Panc1 (cell line): ENCODE measurements around the gene CCDC178. TPM values are rescaled to one million over a fixed set of nuclear protein-coding genes. Genes with fewer than 3 reads are reported as not detected.
A peak's percentile ranks its signal among the peaks of the same experiment; 100 is the strongest.

Experiments used
- ATAC-seq: fragments of 200-7000 bp; cut with Tn5 transposase; 2 replicates; pipeline ENCODE4 v1.9.1; 2020; ENCODE audit warnings: mild to moderate bottlenecking, moderate library complexity
- Bru-seq: library from RNA; stranded (reverse); fragments of 400-500 nt; gene quantifications from one replicate; lab custom pipeline; 2021; lab: Mats Ljungman, UMichigan
- BruChase-seq, 2 experiments: library from RNA; stranded (reverse); fragments of 400-500 nt; gene quantifications; one replicate each; lab custom pipeline; 2021; lab: Mats Ljungman, UMichigan
- BruUV-seq: library from RNA; stranded (reverse); fragments of 400-500 nt; replicated peaks from 2 replicates; lab custom pipeline; 2021; lab: Mats Ljungman, UMichigan
- CTCF ChIA-PET: fragments of 300-600 bp; sonication (Branson Sonifier 250); formaldehyde crosslinking; loops from one replicate; lab custom pipeline; 2022; ENCODE audit warnings: antibody characterized with exemption; lab: Charles Lee
- POLR2A ChIA-PET: fragments of 300-600 bp; sonication (Branson Sonifier 250); formaldehyde crosslinking; loops from one replicate; lab custom pipeline; 2022; ENCODE audit warnings: antibody characterized with exemption; lab: Charles Lee
- DNase-seq: peaks from one replicate; pipeline ENCODE4 v3.0.0-alpha.2; 2010; ENCODE audit warnings: low read depth, low spot score
- H3K27ac ChIP-seq: 2 replicates; pipeline ENCODE4 v1.5.1; 2011; ENCODE audit warnings: mild to moderate bottlenecking, low read length, inconsistent platforms
- H3K27me3 ChIP-seq: fragments of 200-500 bp; sonication (Bioruptor generic); 2 replicates; pipeline ENCODE4 v1.6.0; 2014; ENCODE audit warnings: low read length, inconsistent platforms; ENCODE audit not compliant: control insufficient read depth, insufficient read depth
- H3K36me3 ChIP-seq: fragments of 200-500 bp; sonication (Bioruptor generic); 2 replicates; pipeline ENCODE4 v1.5.1; 2014; ENCODE audit warnings: inconsistent platforms, mild to moderate bottlenecking, low read length, moderate library complexity; ENCODE audit not compliant: control insufficient read depth, insufficient read depth
- H3K4me1 ChIP-seq: 2 replicates; pipeline ENCODE4 v1.5.1; 2011; ENCODE audit warnings: inconsistent platforms, mild to moderate bottlenecking, low read length, moderate library complexity; ENCODE audit not compliant: control insufficient read depth, insufficient read depth
- H3K4me3 ChIP-seq, 2 experiments: 2 replicates each; pipeline ENCODE4 v1.5.1; 2011 to 2012; ENCODE audit warnings: low read depth in 2 of 2, low read length in 2 of 2, mild to moderate bottlenecking in 2 of 2, inconsistent platforms in 1 of 2, moderate library complexity in 1 of 2
- H3K9me3 ChIP-seq: fragments of 200-500 bp; sonication (Bioruptor generic); 2 replicates; pipeline ENCODE4 v1.5.1; 2014; ENCODE audit warnings: low read depth, mild to moderate bottlenecking, inconsistent platforms, low read length, moderate library complexity; ENCODE audit not compliant: control insufficient read depth, insufficient read depth
- CTCF ChIP-seq: fragments of 450-650 bp; IDR thresholded peaks from 2 replicates; pipeline ENCODE4 v1.5.1; 2017; ENCODE audit warnings: mild to moderate bottlenecking
- POLR2AphosphoS5 ChIP-seq: IDR thresholded peaks from 2 replicates; pipeline ENCODE4 v1.6.1; 2012; ENCODE audit warnings: mild to moderate bottlenecking, low read depth, low read length, moderate library complexity
- REST ChIP-seq, 2 experiments: IDR thresholded peaks; 2 replicates each; pipeline ENCODE4 v1.6.1; 2011 to 2012; ENCODE audit warnings: low read depth in 2 of 2, control low read depth in 1 of 2, low read length in 1 of 2, mild to moderate bottlenecking in 1 of 2, moderate library complexity in 1 of 2; ENCODE audit not compliant: insufficient read depth in 1 of 2
- SIN3A ChIP-seq: IDR thresholded peaks from 2 replicates; pipeline ENCODE4 v1.6.1; 2012; ENCODE audit warnings: low read depth, mild to moderate bottlenecking, low read length, moderate library complexity, borderline replicate concordance; ENCODE audit not compliant: insufficient read depth
- TCF7L2 ChIP-seq: IDR thresholded peaks from 2 replicates; pipeline ENCODE4 v1.6.1; 2011; ENCODE audit warnings: mild to moderate bottlenecking, low read depth, low read length, inconsistent platforms
- in situ Hi-C: cut with HindIII; loops from 2 replicates; pipeline ENCODE4 v1.10.0; 2016; ENCODE audit warnings: low sequenced_read_pairs, low pct_unique_long_range_greater_than_20kb
- intact Hi-C: fragments of 100-400 bp; cut with micrococcal nuclease; formaldehyde crosslinking; loops from one replicate; pipeline ENCODE4 v1.10.0; 2022; ENCODE audit not compliant: unreplicated experiment
- long read RNA-seq: library from polyadenylated mRNA; unstranded; transcript quantifications from one replicate; pipeline ENCODE4 v2.0.0, GENCODE V29; 2021; ENCODE audit not compliant: unreplicated experiment
- polyA plus RNA-seq: library from polyadenylated mRNA; unstranded; fragments of >200 nt; gene quantifications from one replicate; pipeline ENCODE4 v1.2.1, GENCODE V29; 2012; ENCODE audit warnings: missing spikeins; ENCODE audit not compliant: insufficient read length
- total RNA-seq: library from RNA; stranded (reverse); gene quantifications from one replicate; pipeline ENCODE4 v1.2.1, GENCODE V29; 2021; ENCODE audit not compliant: unreplicated experiment

Gene CCDC178
- total RNA-seq (not detected), Bru-seq, nascent RNA (percentile 8 among the genes with signal in this experiment), BruChase-seq, experiment 1, labeled RNA remaining after a 2-hour chase (percentile 6 among the genes with signal in this experiment), BruChase-seq, experiment 2, labeled RNA remaining after a 6-hour chase (percentile 4 among the genes with signal in this experiment)
- not detected for polyA plus RNA-seq
- long read RNA-seq: 0 reads

- POLR2A ChIA-PET: interaction anchor here (0.6 kb wide), 1 partner anchor 134 kb away, joined by 5 read pairs; no protein-coding TSS in a partner anchor
- H3K4me1 ChIP-seq: no peaks in the 10 kb centered on the region
- no peak within 1 kb of the TSS for H3K27ac ChIP-seq
- DNase-seq: no peak
- CTCF ChIA-PET: no interaction called here
- TF ChIP-seq CTCF (0 out of 2 replicates have a peak, but pooled peaks have one; percentile 9), POLR2AphosphoS5 (no peak)
- no peak for ATAC-seq
- intact Hi-C loops (no loop called here), in situ Hi-C loops (no loop called here)
- no peaks in the 10 kb centered on the region for H3K36me3 ChIP-seq
- no TSS peak for BruUV-seq
- no peaks in the 10 kb centered on the region for H3K27me3 ChIP-seq
- peak within 1 kb of the TSS in 1 of 2 experiments; percentile 13; a peak in 1 of 4 replicates for H3K4me3 ChIP-seq
- H3K9me3 ChIP-seq: 0 out of 2 replicates have a peak, but pooled peaks cover 2% of the 10 kb centered on the region
Measured at GRCh38 chr18:33440060-33441043, at the start of gene CCDC178. Gene CCDC178 (minus strand): TSS chr18:33440721. CDS start chr18:33412088, 28,633 bp downstream.

GRCh38 chr18:33483908-33484307 lies 43.4 kb upstream of the CCDC178 start:
- intact Hi-C loops: no loop called here

More at GRCh38 chr18:33483908-33484307, 43.4 kb upstream of the CCDC178 start:
- ATAC-seq (no peak), DNase-seq (no peak)
- 0 out of 2 replicates have a peak, but pooled peaks cover 3% of the 10 kb centered on the region for H3K9me3 ChIP-seq
- in situ Hi-C loops: no loop called here
- BruUV-seq: no TSS peak
- H3K4me1 ChIP-seq: no peaks in the 10 kb centered on the region
- no peaks in the 10 kb centered on the region for H3K36me3 ChIP-seq
- no peaks in the 10 kb centered on the region for H3K27me3 ChIP-seq
- no peak for TF ChIP-seq SIN3A
- TF ChIP-seq TCF7L2: no peak
- no peak for TF ChIP-seq REST (IDR thresholded peaks at IDR 0.05; ENCODE audit: insufficient read depth in 1 of 2, low read depth in 2 of 2, low read length in 1 of 2)
- TF ChIP-seq POLR2AphosphoS5: no peak
- no peak for TF ChIP-seq CTCF
- ChIA-PET POLR2A (no interaction called here), CTCF (no interaction called here)
- no peak overlapping the region for H3K4me3 ChIP-seq
- H3K27ac ChIP-seq: no peak overlapping the region
